GM18870 (cell line): Measurements from ENCODE around the gene SHD.

ENCODE experiments used
- ATAC-seq: cut with Tn5 transposase; IDR thresholded peaks from one replicate; pipeline ENCODE4 v1.9.1; 2021; ENCODE audit warnings: moderate library complexity; ENCODE audit not compliant: unreplicated experiment

SHD gene

GRCh38 chr19:4297901-4298809 lies 19.1 kb downstream of the SHD start:
- ATAC-seq = no peak

- no peak for ATAC-seq
Measured at GRCh38 chr19:4298810-4299550, 19.9 kb downstream of the SHD start.

GRCh38 chr19:4300589-4300988 lies 21.5 kb downstream of the SHD start:
- ATAC-seq = no peak

- ATAC-seq = no peak
Measured at GRCh38 chr19:4301590-4302242, 22.6 kb downstream of the SHD start.

- ATAC-seq = no peak
Measured at GRCh38 chr19:4302243-4302640, 23.2 kb downstream of the SHD start, which contains the start of gene TMIGD2. Gene TMIGD2, minus strand, starts transcription at chr19:4302389. Its CDS starts 4 bp downstream, at chr19:4302385.

GRCh38 chr19:4303819-4304537 lies 24.9 kb downstream of the SHD start:
- no peak for ATAC-seq

- ATAC-seq = no peak
Measured at GRCh38 chr19:4304538-4305256, 25.6 kb downstream of the SHD start, which contains the start of gene FSD1. Gene FSD1, plus strand, starts transcription at chr19:4304598. Its CDS starts 149 bp downstream, at chr19:4304747.

GRCh38 chr19:4305257-4305612 lies 26.2 kb downstream of the SHD start:
- no peak for ATAC-seq

GRCh38 chr19:4305659-4306058 lies 26.6 kb downstream of the SHD start:
- no peak for ATAC-seq

GRCh38 chr19:4310247-4311121 lies 31.4 kb downstream of the SHD start:
- no peak for ATAC-seq

- ATAC-seq = no peak
Measured at GRCh38 chr19:4313847-4314490, 34.9 kb downstream of the SHD start.

- no peak for ATAC-seq
Measured at GRCh38 chr19:4316956-4317355, 37.9 kb downstream of the SHD start.

- ATAC-seq = no peak
Measured at GRCh38 chr19:4318460-4318859, 39.4 kb downstream of the SHD start.

GRCh38 chr19:4319067-4319718 lies 40.1 kb downstream of the SHD start:
- no peak for ATAC-seq

- no peak for ATAC-seq
Measured at GRCh38 chr19:4320419-4320818, 41.4 kb downstream of the SHD start.

- no peak for ATAC-seq
Measured at GRCh38 chr19:4322942-4323665, 44.0 kb downstream of the SHD start.

- ATAC-seq = no peak
Measured at GRCh38 chr19:4323692-4324091, 44.6 kb downstream of the SHD start.

- ATAC-seq = no peak
Measured at GRCh38 chr19:4324228-4324627, 45.2 kb downstream of the SHD start.
